Astrocyte of the spinal cord (primary cell): ENCODE data around the gene DOCK4.

Source experiments
- DNase-seq: peaks from one replicate; pipeline ENCODE4 v3.0.0; 2011; ENCODE audit warnings: low read depth, low spot score
- H3K4me3 ChIP-seq: 2 replicates; pipeline ENCODE4 v1.5.1; 2011; ENCODE audit warnings: low read depth, mild to moderate bottlenecking, low read length, moderate library complexity
- in situ Hi-C: cut with HindIII; loops from 2 replicates; pipeline ENCODE4 v1.10.0; 2017; ENCODE audit warnings: low sequenced_read_pairs
- TF ChIP-seq, protein P1 (sequence below): IDR thresholded peaks from 2 replicates; pipeline ENCODE4 v1.5.1; 2012; ENCODE audit warnings: low read depth, mild to moderate bottlenecking, low read length, inconsistent platforms

DOCK4 gene

GRCh38 chr7:111937163-111937562, 269.0 kb downstream of the DOCK4 start:
- in situ Hi-C loops, result no loop called here
- no peak overlapping the region for H3K4me3 ChIP-seq
- DNase-seq, result no peak
- TF ChIP-seq, protein P1, sequence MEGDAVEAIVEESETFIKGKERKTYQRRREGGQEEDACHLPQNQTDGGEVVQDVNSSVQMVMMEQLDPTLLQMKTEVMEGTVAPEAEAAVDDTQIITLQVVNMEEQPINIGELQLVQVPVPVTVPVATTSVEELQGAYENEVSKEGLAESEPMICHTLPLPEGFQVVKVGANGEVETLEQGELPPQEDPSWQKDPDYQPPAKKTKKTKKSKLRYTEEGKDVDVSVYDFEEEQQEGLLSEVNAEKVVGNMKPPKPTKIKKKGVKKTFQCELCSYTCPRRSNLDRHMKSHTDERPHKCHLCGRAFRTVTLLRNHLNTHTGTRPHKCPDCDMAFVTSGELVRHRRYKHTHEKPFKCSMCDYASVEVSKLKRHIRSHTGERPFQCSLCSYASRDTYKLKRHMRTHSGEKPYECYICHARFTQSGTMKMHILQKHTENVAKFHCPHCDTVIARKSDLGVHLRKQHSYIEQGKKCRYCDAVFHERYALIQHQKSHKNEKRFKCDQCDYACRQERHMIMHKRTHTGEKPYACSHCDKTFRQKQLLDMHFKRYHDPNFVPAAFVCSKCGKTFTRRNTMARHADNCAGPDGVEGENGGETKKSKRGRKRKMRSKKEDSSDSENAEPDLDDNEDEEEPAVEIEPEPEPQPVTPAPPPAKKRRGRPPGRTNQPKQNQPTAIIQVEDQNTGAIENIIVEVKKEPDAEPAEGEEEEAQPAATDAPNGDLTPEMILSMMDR, result no peak

DNA sequence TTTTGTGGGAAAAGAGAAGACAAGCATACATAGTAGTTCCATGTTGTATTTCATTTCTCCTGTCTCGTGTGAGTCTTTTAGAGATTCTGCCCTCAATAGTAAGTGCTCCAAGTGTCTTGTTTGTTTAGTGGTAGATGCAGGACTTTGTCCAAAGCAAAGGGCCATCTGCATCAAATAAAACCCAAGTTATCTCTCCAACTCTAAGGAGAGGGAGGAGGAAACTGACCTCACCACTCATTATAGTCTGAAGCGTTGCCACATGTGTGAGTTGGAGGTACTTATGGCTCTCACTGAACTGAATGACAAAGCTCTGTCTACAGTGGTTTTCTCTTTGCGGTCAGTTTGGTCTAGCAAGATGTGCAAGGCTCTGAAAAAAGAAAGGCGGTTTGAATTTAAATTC, 272.6 kb downstream of the DOCK4 start:
- TF ChIP-seq, protein P1, result no peak
- in situ Hi-C loops, result no loop called here
- H3K4me3 ChIP-seq, result no peak overlapping the region
- DNase-seq, result peak; percentile 28

- TF ChIP-seq, protein P1, result no peak
- DNase-seq, result peak; percentile 44
- no peak overlapping the region for H3K4me3 ChIP-seq
- in situ Hi-C loops, result no loop called here
Observed at GRCh38 chr7:111931958-111932357, 274.2 kb downstream of the DOCK4 start.

- H3K4me3 ChIP-seq, result no peak overlapping the region
- TF ChIP-seq, protein P1, result no peak
- peak; percentile 79 for DNase-seq
- in situ Hi-C loops, result no loop called here
Observed at GRCh38 chr7:111931016-111931517, 275.1 kb downstream of the DOCK4 start.

DNA sequence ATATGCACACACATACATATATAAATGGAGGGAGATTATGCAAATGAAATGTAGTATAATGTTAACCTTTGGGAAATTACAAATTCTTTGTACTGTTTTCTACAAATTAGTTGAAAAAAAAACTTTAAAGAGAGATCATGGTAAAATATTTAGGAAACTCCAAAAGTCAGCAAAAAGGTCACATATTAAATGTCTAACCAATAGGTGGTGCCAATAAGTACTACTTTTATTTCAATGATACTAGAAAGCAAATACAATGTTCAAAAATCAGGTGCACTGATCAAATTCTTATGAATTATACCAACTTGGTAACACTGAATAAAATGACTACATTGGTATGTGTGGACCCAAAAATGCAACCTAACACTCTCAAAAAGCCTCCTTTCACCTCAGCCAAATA, 276.9 kb downstream of the DOCK4 start:
- DNase-seq, result no peak
- in situ Hi-C loops, result no loop called here
- TF ChIP-seq, protein P1, result no peak
- no peak overlapping the region for H3K4me3 ChIP-seq

- TF ChIP-seq, protein P1, result no peak
- DNase-seq, result no peak
- no peak overlapping the region for H3K4me3 ChIP-seq
- in situ Hi-C loops, result no loop called here
Observed at GRCh38 chr7:111927353-111928019, 278.7 kb downstream of the DOCK4 start.
